HG03060 (cell line): ENCODE results near the gene CCDC33.

Source experiments
- ATAC-seq: cut with Tn5 transposase; IDR thresholded peaks from one replicate; pipeline ENCODE4 v1.9.1; 2021; ENCODE audit warnings: low read depth, moderate number of reproducible peaks; ENCODE audit not compliant: unreplicated experiment

The CCDC33 gene

GRCh38 chr15:74374648-74375302, 138.6 kb downstream of the CCDC33 start:
- ATAC-seq, result no peak

GRCh38 chr15:74375303-74375693, 139.2 kb downstream of the CCDC33 start:
- ATAC-seq, result no peak

- ATAC-seq, result no peak
Measured at GRCh38 chr15:74376226-74376625, 140.1 kb downstream of the CCDC33 start.

- ATAC-seq, result no peak
Measured at GRCh38 chr15:74376825-74377581, 140.9 kb downstream of the CCDC33 start.

GRCh38 chr15:74377831-74378766, 142.0 kb downstream of the CCDC33 start:
- ATAC-seq, result no peak

GRCh38 chr15:74378848-74379247, 142.7 kb downstream of the CCDC33 start:
- no peak for ATAC-seq

GRCh38 chr15:74380361-74381189, 144.4 kb downstream of the CCDC33 start:
- ATAC-seq, result no peak

- ATAC-seq, result no peak
Measured at GRCh38 chr15:74381190-74381453, 145.0 kb downstream of the CCDC33 start.

- ATAC-seq, result no peak
Measured at GRCh38 chr15:74381481-74381880, 145.4 kb downstream of the CCDC33 start.

GRCh38 chr15:74382004-74382816, 146.1 kb downstream of the CCDC33 start:
- no peak for ATAC-seq

- ATAC-seq, result no peak
Measured at GRCh38 chr15:74383286-74383685, 147.2 kb downstream of the CCDC33 start.

GRCh38 chr15:74383695-74384565, 147.8 kb downstream of the CCDC33 start:
- peak; percentile 48 for ATAC-seq

- ATAC-seq, result no peak
Measured at GRCh38 chr15:74384566-74384880, 148.4 kb downstream of the CCDC33 start.

GRCh38 chr15:74384881-74385643, 148.9 kb downstream of the CCDC33 start:
- peak; percentile 37 for ATAC-seq

- no peak for ATAC-seq
Measured at GRCh38 chr15:74385733-74386132, 149.6 kb downstream of the CCDC33 start.
